ENCODE results near the gene PRMT7. TPM values are rescaled to one million over a fixed set of nuclear protein-coding genes. Genes with fewer than 3 reads are reported as not detected.

The PRMT7 gene
- total and polyA plus RNA-seq, 2 of the 8 experiments (the other 6 are each of a cell fraction or from before 2014, with no cell fraction given), result 48.2 to 49.3 TPM

DNA sequence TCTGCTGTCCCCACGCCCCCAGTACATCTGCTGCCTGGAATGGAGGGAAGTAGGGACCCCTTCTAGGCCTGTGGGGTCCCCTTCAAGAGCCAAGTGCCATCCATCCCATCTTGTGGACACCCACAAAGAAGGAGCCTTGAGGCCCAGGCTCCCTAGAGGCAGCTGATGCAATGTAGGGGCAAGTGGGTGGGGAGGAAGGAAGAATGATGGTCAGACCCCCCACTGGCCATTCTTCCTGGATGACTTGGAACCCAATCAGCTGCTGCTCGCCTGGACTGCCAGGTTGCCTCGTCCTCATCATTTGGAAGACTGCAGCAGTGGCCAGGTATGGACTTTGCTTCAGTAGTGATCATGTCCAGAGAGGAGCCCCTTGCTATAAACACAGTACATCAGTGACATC lies 88.6 kb downstream of the PRMT7 start (continued):
- TF ChIP-seq, protein P1, sequence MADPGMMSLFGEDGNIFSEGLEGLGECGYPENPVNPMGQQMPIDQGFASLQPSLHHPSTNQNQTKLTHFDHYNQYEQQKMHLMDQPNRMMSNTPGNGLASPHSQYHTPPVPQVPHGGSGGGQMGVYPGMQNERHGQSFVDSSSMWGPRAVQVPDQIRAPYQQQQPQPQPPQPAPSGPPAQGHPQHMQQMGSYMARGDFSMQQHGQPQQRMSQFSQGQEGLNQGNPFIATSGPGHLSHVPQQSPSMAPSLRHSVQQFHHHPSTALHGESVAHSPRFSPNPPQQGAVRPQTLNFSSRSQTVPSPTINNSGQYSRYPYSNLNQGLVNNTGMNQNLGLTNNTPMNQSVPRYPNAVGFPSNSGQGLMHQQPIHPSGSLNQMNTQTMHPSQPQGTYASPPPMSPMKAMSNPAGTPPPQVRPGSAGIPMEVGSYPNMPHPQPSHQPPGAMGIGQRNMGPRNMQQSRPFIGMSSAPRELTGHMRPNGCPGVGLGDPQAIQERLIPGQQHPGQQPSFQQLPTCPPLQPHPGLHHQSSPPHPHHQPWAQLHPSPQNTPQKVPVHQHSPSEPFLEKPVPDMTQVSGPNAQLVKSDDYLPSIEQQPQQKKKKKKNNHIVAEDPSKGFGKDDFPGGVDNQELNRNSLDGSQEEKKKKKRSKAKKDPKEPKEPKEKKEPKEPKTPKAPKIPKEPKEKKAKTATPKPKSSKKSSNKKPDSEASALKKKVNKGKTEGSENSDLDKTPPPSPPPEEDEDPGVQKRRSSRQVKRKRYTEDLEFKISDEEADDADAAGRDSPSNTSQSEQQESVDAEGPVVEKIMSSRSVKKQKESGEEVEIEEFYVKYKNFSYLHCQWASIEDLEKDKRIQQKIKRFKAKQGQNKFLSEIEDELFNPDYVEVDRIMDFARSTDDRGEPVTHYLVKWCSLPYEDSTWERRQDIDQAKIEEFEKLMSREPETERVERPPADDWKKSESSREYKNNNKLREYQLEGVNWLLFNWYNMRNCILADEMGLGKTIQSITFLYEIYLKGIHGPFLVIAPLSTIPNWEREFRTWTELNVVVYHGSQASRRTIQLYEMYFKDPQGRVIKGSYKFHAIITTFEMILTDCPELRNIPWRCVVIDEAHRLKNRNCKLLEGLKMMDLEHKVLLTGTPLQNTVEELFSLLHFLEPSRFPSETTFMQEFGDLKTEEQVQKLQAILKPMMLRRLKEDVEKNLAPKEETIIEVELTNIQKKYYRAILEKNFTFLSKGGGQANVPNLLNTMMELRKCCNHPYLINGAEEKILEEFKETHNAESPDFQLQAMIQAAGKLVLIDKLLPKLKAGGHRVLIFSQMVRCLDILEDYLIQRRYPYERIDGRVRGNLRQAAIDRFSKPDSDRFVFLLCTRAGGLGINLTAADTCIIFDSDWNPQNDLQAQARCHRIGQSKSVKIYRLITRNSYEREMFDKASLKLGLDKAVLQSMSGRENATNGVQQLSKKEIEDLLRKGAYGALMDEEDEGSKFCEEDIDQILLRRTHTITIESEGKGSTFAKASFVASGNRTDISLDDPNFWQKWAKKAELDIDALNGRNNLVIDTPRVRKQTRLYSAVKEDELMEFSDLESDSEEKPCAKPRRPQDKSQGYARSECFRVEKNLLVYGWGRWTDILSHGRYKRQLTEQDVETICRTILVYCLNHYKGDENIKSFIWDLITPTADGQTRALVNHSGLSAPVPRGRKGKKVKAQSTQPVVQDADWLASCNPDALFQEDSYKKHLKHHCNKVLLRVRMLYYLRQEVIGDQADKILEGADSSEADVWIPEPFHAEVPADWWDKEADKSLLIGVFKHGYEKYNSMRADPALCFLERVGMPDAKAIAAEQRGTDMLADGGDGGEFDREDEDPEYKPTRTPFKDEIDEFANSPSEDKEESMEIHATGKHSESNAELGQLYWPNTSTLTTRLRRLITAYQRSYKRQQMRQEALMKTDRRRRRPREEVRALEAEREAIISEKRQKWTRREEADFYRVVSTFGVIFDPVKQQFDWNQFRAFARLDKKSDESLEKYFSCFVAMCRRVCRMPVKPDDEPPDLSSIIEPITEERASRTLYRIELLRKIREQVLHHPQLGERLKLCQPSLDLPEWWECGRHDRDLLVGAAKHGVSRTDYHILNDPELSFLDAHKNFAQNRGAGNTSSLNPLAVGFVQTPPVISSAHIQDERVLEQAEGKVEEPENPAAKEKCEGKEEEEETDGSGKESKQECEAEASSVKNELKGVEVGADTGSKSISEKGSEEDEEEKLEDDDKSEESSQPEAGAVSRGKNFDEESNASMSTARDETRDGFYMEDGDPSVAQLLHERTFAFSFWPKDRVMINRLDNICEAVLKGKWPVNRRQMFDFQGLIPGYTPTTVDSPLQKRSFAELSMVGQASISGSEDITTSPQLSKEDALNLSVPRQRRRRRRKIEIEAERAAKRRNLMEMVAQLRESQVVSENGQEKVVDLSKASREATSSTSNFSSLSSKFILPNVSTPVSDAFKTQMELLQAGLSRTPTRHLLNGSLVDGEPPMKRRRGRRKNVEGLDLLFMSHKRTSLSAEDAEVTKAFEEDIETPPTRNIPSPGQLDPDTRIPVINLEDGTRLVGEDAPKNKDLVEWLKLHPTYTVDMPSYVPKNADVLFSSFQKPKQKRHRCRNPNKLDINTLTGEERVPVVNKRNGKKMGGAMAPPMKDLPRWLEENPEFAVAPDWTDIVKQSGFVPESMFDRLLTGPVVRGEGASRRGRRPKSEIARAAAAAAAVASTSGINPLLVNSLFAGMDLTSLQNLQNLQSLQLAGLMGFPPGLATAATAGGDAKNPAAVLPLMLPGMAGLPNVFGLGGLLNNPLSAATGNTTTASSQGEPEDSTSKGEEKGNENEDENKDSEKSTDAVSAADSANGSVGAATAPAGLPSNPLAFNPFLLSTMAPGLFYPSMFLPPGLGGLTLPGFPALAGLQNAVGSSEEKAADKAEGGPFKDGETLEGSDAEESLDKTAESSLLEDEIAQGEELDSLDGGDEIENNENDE (IDR thresholded peaks at IDR 0.05; ENCODE audit: insufficient replicate concordance, low read length), result no peak
- TF ChIP-seq SIN3A (conservative IDR thresholded peaks at IDR 0.05 in 1 of 2, IDR thresholded peaks at IDR 0.05 in 1 of 2; ENCODE audit: low read depth in 1 of 2, low read length in 2 of 2), result no peak
- TF ChIP-seq BCL11A (IDR thresholded peaks at IDR 0.05; ENCODE audit: low read depth in 2 of 2, low read length in 2 of 2), result no peak
- no peak for TF ChIP-seq FOSL1 (IDR thresholded peaks at IDR 0.05; ENCODE audit: insufficient read depth, low read depth, low read length)
- no peak for TF ChIP-seq HDAC2 (IDR thresholded peaks at IDR 0.05; ENCODE audit: borderline replicate concordance in 1 of 2, low read depth in 2 of 2, low read length in 2 of 2)
- no peak for TF ChIP-seq KDM1A (IDR thresholded peaks at IDR 0.05; ENCODE audit: borderline replicate concordance, low read length)
- TF ChIP-seq JUN (IDR thresholded peaks at IDR 0.05; ENCODE audit: low read depth, low read length), result no peak
- no peak for TF ChIP-seq HDAC6 (IDR thresholded peaks at IDR 0.05; ENCODE audit: low read depth, low read length)
- no peak for TF ChIP-seq JUND (IDR thresholded peaks at IDR 0.05; ENCODE audit: low read length)
- no peak for TF ChIP-seq TAF1 (IDR thresholded peaks at IDR 0.05; ENCODE audit: low read depth, low read length)
